GM21786 (cell line): ENCODE data around the gene NXPE4.
"Not testable (repeated sequence)": the region's sequence is repeated elsewhere in the genome, so short reads cannot be mapped to it uniquely, and the experiment has no call there.

Experiments used
- ATAC-seq: cut with Tn5 transposase; IDR thresholded peaks from one replicate; pipeline ENCODE4 v1.9.1; 2021; ENCODE audit not compliant: unreplicated experiment

The NXPE4 gene

GRCh38 chr11:114610984-114611944, 15.7 kb upstream of the NXPE4 start:
- ATAC-seq: no peak

GRCh38 chr11:114610550-114610949, 15.0 kb upstream of the NXPE4 start:
- no peak for ATAC-seq

DNA sequence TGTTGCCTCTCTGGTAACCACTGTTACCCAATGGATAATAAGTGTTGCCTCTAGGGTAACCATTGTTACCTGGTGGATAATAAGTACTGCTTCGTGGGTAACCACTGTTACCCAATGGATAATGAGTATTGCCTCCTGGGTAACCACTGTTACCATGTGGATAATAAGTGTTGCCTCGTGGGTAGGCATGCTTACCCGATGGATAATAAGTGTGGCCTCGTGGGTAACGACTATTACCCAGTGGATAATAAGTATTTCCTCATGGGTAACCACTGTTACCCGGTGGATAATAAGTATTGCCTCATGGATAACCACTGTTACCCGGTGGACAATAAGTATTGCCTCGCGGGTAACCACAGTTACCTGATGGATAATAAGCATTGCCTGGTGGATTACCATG, 13.8 kb upstream of the NXPE4 start:
- no peak for ATAC-seq

DNA sequence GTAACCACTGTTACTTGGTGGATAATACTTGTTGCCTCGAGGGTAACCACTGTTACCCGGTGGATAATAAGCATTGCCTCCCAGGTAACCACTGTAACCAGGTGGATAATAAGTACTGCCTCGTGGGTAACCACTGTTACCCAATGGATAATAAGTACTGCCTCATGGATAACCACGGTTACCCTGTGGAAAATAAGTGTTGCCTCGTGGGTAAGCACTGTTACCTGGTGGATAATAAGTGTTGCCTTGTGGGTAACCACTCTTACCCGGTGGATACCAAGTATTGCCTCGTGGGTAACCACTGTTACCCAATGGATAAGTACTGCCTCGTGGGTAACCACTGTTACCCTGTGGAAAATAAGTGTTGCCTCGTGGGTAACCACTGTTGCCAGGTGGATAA, 13.0 kb upstream of the NXPE4 start:
- ATAC-seq: not testable (repeated sequence)

DNA sequence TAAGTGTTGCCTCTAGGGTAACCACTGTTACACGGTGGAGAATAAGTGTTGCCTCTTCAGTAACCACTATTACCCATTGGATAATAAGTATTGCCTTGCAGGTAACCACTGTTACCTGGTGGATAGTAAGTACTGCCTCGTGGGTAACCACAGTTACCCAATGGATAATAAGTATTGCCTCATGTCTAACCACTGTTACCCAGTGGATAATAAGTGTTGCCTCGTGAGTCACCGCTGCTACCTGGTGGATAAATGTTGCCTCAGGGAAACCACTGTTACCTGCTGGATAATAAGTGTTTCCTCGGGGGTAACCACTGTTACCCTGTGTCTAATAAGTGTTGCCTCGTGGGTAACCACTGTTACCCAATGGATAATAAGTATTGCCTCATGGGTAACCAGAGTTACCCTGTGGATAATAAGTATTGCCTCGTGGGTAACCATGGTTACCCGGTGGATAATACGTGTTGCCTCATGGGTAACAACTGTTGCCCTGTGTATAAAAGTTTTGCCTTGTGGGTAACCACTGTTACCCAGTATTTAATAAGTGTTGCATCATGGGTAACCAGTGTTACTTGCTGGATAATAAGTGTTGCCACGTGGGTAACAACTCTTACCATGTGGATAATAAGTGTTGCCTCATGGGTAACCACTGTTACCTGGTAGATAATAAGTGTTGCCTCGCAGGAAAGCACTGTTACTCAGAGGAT, 12.3 kb upstream of the NXPE4 start:
- ATAC-seq: no peak

DNA sequence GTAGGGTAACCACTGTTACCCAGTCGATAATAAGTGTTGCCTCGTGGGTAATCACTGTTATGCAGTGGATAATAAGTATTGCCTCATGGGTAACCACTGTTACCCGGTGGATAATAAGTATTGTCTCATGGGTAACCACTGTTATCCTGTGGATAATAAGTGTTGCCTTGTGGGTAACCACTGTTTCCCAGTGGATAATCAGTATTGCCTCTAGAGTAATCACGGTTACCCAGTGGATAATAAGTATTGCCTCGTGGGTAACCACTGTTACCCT, 11.2 kb upstream of the NXPE4 start:
- ATAC-seq: not testable (repeated sequence)

DNA sequence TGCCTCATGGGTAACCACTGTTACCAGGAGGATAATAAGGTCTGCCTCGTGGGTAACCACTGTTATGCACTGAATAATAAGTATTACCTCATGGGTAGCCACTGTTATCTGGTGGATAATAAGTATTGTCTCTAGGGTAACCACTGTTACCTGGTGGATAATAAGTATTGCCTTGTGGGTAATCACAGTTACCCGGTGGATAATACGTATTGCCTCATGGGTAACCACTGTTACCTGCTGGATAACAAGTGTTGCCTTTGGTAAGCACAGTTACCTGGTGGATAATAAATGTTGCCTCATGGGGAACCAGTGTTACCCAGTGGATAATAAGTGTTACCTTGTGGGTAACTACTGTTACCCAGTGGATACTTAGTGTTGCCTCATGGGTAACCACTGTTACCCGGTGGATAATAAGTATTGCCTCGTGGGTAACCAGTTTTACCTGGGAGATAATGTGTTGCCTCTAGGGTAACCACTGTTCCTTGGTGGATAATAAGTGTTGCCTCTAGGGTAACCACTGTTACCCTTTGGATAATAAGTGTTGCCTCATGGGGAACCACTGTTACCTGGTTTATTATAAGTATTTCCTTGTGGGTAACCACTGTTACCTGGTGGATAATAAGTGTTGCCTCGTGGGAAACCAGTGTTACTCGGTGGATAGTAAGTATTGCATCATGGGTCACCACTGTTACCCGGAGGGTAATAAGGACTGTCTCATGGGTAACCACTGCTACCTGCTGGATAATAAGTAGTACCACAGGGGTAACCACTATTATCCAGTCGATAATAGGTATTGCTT, 10.6 kb upstream of the NXPE4 start:
- ATAC-seq: no peak

DNA sequence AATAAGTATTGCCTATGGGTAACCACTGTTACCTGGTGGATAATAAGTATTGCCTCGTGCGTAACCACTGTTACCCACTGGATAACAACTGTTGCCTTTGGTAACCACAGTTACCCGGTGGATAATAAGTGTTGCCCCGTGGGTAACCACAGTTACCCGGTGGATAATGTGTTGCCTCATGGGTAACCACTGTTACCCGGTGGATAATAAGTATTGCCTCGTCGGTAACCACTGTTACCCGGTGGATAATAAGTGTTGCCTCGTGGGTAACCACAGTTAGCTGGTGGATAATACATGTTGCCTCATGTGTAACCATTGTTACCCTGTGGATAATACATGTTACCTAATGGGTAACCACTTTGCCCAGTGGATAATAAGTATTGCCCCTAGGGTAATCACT, 9.8 kb upstream of the NXPE4 start:
- no peak for ATAC-seq

DNA sequence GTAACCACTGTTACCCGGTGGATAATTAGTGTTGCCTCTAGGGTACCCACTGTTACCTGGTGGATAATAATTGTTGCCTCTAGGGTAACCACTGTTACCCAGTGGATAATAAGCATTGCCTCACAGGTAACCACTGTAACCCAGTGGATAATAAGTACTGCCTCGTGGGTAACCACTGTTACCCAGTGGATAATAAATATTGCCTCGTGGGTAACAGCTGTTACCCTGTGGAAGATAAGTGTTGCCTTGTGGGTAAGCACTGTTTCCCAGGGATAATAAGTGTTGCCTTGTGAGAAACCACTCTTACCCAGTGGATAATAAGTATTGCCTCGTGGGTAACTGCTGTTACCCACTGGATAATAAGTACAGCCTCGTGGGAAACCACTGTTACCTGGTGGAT, 9.3 kb upstream of the NXPE4 start:
- no peak for ATAC-seq

- ATAC-seq: no peak
Measured at GRCh38 chr11:114604179-114604813, 8.7 kb upstream of the NXPE4 start.

GRCh38 chr11:114603151-114603550, 7.6 kb upstream of the NXPE4 start:
- not testable (repeated sequence) for ATAC-seq

GRCh38 chr11:114598461-114598860, 2.9 kb upstream of the NXPE4 start:
- no peak for ATAC-seq

- no peak for ATAC-seq
Measured at GRCh38 chr11:114596175-114596919, 761 bp upstream of the NXPE4 start.

DNA sequence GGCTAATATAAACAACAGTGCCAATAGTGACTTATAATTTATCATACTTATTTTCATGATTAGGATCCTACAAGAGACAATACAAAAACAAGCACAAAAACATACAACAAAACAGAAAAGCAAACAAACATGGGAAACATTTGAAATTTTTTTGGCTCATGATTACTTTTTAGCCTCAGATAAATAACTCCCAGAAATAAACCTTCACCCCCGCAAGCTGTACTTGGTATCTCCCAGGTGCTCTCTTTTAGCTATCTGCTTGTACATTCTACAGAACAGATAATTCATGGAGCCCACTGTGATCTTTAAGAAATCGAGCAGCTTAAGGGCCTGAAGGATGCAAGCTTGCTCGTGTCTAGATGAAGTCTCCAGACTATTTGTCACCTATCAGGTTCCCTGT, 883 bp downstream of the NXPE4 start:
- no peak for ATAC-seq

- ATAC-seq: no peak
Measured at GRCh38 chr11:114587398-114587953, 8.1 kb downstream of the NXPE4 start.

GRCh38 chr11:114586797-114587196, 8.8 kb downstream of the NXPE4 start:
- ATAC-seq: no peak

GRCh38 chr11:114571712-114572111, 23.9 kb downstream of the NXPE4 start:
- ATAC-seq: no peak

DNA sequence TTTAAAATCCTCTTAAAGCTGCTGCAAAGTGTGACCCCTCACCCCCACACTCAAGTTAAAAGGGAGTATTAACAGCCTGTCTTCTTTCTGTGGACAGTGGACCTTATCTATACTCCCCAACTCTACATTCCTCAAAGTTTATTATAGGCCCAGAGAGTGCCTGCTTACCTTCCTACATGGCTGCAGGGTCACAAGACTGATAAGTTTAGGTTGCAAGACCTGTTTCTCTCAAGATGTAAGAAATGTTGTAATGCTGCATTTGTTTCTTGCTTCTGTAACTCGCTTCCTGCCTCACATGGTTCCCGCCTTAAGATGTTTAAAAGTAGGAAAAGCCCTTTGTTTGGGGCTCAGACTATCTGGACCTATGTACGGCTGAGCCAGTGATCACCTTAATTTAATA, 25.8 kb downstream of the NXPE4 start:
- no peak for ATAC-seq

GRCh38 chr11:114566276-114566675, 29.3 kb downstream of the NXPE4 start:
- ATAC-seq: no peak

DNA sequence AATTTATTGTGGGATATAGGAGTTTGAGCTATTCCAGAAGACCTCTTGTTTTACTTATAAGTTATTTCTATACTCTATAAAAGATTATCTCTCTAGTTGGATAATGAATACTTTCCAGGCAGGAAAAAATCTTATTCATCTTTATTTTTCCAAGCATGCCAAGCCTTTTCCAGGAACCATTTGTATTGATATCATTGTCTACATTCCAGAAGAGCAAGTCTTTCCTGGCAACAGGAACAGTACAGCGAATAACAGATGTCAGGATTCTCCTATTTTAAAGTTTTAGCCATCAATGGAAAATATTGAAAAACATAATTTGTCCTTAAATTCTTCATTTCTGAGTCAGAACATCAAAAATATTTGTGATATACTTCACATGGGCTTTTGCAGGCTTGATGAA, 30.8 kb downstream of the NXPE4 start:
- ATAC-seq: no peak
